ENCODE results near the gene RIC3. TPM values are rescaled to one million over a fixed set of nuclear protein-coding genes. Genes with fewer than 3 reads are reported as not detected.

Gene RIC3
- total RNA-seq, 1 experiment from 2014 or later = not detected

DNA sequence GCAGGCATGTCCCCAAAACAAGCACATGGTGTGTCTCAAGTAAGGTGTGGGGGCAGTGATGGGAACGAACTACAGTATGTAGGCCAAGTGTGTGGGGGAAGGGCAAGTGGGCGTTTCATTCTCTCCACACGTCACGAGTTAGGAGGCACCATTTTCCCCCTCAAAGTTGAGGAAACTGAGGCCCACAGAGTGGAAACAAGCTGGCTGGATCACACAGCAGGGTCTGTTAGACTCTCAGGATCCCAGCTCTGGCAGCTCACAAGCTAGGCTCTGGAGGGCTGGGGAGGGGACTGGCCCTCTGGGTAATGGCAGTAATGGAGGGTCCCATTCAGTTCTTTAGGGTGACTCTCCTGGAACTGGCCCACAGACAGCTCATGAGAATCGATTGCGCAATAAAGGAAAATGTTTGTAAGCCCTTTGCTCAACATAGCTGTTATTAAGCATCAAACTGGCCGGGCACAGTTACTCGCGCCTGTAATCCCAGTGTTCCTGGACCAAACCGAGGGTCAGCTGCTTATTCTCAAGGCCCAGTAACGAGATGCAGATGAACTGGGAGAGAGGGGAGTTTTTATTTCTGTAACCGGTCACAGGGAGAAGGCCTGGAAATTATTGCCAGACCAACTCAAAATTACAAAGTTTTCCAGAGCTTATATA, 111.9 kb downstream of the RIC3 start:
- Histone ChIP-seq H3K4me1 (ENCODE audit: control insufficient read depth in 1 of 2, insufficient read depth in 2 of 2, low read length in 2 of 2) (no peaks in the 10 kb centered on the region), H2AFZ (ENCODE audit: low read depth, low read length, poor library complexity, severe bottlenecking) (no peak overlapping the region), H3K27ac (ENCODE audit: low read depth, low read length) (no peak overlapping the region), H3K36me3 (ENCODE audit: control insufficient read depth in 1 of 2, insufficient read depth in 2 of 2, low read length in 2 of 2) (no peaks in the 10 kb centered on the region), H3K4me3 (replicated peaks in 1 of 2; ENCODE audit: low read depth in 1 of 2, low read length in 2 of 2) (no peak overlapping the region), H3K9me3 (ENCODE audit: control insufficient read depth in 1 of 2, insufficient read depth in 1 of 2, low read depth in 1 of 2, low read length in 2 of 2) (no peaks in the 10 kb centered on the region), H3K9ac (ENCODE audit: low read length) (no peak overlapping the region), H3K79me2 (ENCODE audit: insufficient read depth, low read length) (no peaks in the 10 kb centered on the region), H3K4me2 (ENCODE audit: low read length) (no peak overlapping the region), H3K9me2 (ENCODE audit: insufficient read depth) (no peaks in the 10 kb centered on the region), H3K27me3 (ENCODE audit: insufficient read depth, low read length) (peaks cover 1% of the 10 kb centered on the region), H4K20me1 (ENCODE audit: insufficient read depth) (no peaks in the 10 kb centered on the region)
- TF ChIP-seq EZH2phosphoT487 (IDR thresholded peaks at IDR 0.05; ENCODE audit: borderline replicate concordance) (no peak), CEBPB (IDR thresholded peaks at IDR 0.05; ENCODE audit: low read depth) (peak; percentile 86)
- intact Hi-C loops (cut with micrococcal nuclease) = no loop called here
- ATAC-seq (no peak), DNase-seq (ENCODE audit: low read depth, low spot score) (no peak)
- ChIA-PET RAD21 (ENCODE audit: low non-redundant PET in 1 of 2, low total read pairs in 2 of 2, uncharacterized antibody in 2 of 2, unreplicated experiment in 2 of 2) (no interaction called here), CTCF (interaction anchor here (1.0 to 1.7 kb wide), 2 partner anchors 17 to 24 kb away, joined by 3 to 5 read pairs; no protein-coding TSS in a partner anchor), POLR2A (no interaction called here)
- BruUV-seq (replicated peaks) = no TSS peak

Other genes with a start within 250 kb of the RIC3 start
- gene OR10A6, start 237.8 kb downstream of the RIC3 start, total RNA-seq (2021; ENCODE audit: unreplicated experiment) = not detected
- not detected for gene OR10A3, start 227.3 kb downstream of the RIC3 start, total RNA-seq (2021; ENCODE audit: unreplicated experiment)
- gene NLRP10, start 203.6 kb downstream of the RIC3 start, total RNA-seq (2021; ENCODE audit: unreplicated experiment) = not detected
- gene EIF3F, start 181.7 kb downstream of the RIC3 start, total RNA-seq (2021; ENCODE audit: unreplicated experiment) = 313 TPM
- 0.02 TPM for gene TUB, start 87.8 kb downstream of the RIC3 start, total RNA-seq (2021; ENCODE audit: unreplicated experiment)
- 0.27 TPM for gene LMO1, start 94.9 kb upstream of the RIC3 start, total RNA-seq (2021; ENCODE audit: unreplicated experiment)